ENCODE measurements around the gene PARN.

GRCh38 chr16:14564323-14564722, 65.7 kb downstream of the PARN start:
- TF ChIP-seq, protein P1, sequence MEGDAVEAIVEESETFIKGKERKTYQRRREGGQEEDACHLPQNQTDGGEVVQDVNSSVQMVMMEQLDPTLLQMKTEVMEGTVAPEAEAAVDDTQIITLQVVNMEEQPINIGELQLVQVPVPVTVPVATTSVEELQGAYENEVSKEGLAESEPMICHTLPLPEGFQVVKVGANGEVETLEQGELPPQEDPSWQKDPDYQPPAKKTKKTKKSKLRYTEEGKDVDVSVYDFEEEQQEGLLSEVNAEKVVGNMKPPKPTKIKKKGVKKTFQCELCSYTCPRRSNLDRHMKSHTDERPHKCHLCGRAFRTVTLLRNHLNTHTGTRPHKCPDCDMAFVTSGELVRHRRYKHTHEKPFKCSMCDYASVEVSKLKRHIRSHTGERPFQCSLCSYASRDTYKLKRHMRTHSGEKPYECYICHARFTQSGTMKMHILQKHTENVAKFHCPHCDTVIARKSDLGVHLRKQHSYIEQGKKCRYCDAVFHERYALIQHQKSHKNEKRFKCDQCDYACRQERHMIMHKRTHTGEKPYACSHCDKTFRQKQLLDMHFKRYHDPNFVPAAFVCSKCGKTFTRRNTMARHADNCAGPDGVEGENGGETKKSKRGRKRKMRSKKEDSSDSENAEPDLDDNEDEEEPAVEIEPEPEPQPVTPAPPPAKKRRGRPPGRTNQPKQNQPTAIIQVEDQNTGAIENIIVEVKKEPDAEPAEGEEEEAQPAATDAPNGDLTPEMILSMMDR (conservative IDR thresholded peaks at IDR 0.05 in 1 of 2, IDR thresholded peaks at IDR 0.05 in 1 of 2; ENCODE audit: extremely low read depth in 1 of 2, insufficient read depth in 1 of 2, low read depth in 1 of 2, low read length in 2 of 2): no peak
- TF ChIP-seq EZH2 (IDR thresholded peaks at IDR 0.05; ENCODE audit: borderline replicate concordance, low read length): no peak

Data from mammary epithelial cell (primary cell).